A549 treated with DMSO at 1 μM for 4 hours (cell line): ENCODE data around the gene ELOA2. TPM values are rescaled to one million over a fixed set of nuclear protein-coding genes. Genes with fewer than 3 reads are reported as not detected.

ENCODE experiments used
- total RNA-seq: library from RNA; stranded (reverse); fragments of 200-300 nt; extraction: Qiagen RNA extraction; gene quantifications from 5 replicates; pipeline ENCODE4 v1.2.3, GENCODE V29; 2022; ENCODE audit warnings: low read depth

The ELOA2 gene
- total RNA-seq, result not detected in 5 replicates

GRCh38 chr18:47035156-47035671 lies at the start of gene ELOA2:
Gene ELOA2, minus strand, starts transcription at chr18:47035621. Its CDS starts 357 bp downstream, at chr18:47035264.

Other genes with a start within 250 kb of the ELOA2 start
- 7.3 to 10.9 TPM (median 9.4 TPM) in 5 replicates for gene PIAS2, start 118.1 kb downstream of the ELOA2 start, total RNA-seq
- gene KATNAL2, start 118.0 kb downstream of the ELOA2 start, total RNA-seq, result 0.75 to 2.6 TPM (median 1.8 TPM) in 5 replicates
- gene HDHD2, start 114.9 kb upstream of the ELOA2 start, total RNA-seq, result 8.9 to 12.0 TPM (median 10.4 TPM) in 5 replicates
- gene IER3IP1, start 140.7 kb upstream of the ELOA2 start, total RNA-seq, result 15.5 to 30.8 TPM (median 18.7 TPM) in 5 replicates
- not detected in 5 replicates for gene SKOR2, start 216.0 kb upstream of the ELOA2 start, total RNA-seq